CD4-positive, alpha-beta T cell treated with Interleukin-17A for 4 hours (primary cell): Measurements from ENCODE around the gene GPLD1.
"Not testable (repeated sequence)": the region's sequence is repeated elsewhere in the genome, so short reads cannot be mapped to it uniquely, and the experiment has no call there.

Source experiments
- DNase-seq: peaks from one replicate; pipeline ENCODE4 v3.0.0-alpha.2; 2020; ENCODE audit warnings: mixed read lengths

The GPLD1 gene

DNA sequence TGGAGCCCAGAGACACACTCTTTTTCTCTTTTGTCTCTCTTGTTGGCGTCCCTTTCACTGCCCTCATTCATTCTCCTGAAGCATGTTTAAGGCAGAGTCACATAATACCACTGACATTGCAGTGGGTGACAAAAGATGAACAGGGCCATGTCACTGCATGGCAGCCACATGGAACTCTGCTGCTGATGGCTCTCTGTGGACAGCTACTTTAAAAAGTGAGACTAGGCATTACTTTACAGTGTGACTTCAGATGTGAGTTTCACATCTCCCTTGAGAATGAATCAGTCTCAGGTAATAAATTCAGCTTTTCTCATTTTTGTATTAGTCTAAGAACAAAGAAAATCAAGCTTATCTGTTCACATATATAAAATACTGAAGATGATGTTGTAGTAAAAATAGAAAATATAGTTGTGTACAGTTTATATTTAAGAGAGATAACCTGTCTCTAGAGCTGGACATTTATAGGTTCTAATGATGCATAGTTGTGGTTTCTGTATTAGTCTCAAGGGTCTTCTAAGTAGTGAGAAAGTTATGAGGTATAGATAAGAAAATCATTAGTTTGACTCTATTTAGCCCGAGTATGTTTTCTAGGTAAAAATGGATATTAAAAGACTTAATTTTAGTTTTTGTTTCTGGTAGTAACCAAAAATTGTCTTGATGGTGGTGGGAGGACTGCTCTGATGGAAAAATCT, 80.5 kb downstream of the GPLD1 start:
- no peak for DNase-seq

GRCh38 chr6:24405262-24405661, 84.1 kb downstream of the GPLD1 start:
- no peak for DNase-seq

- DNase-seq = no peak
Measured at GRCh38 chr6:24403501-24403824, 85.9 kb downstream of the GPLD1 start.

DNA sequence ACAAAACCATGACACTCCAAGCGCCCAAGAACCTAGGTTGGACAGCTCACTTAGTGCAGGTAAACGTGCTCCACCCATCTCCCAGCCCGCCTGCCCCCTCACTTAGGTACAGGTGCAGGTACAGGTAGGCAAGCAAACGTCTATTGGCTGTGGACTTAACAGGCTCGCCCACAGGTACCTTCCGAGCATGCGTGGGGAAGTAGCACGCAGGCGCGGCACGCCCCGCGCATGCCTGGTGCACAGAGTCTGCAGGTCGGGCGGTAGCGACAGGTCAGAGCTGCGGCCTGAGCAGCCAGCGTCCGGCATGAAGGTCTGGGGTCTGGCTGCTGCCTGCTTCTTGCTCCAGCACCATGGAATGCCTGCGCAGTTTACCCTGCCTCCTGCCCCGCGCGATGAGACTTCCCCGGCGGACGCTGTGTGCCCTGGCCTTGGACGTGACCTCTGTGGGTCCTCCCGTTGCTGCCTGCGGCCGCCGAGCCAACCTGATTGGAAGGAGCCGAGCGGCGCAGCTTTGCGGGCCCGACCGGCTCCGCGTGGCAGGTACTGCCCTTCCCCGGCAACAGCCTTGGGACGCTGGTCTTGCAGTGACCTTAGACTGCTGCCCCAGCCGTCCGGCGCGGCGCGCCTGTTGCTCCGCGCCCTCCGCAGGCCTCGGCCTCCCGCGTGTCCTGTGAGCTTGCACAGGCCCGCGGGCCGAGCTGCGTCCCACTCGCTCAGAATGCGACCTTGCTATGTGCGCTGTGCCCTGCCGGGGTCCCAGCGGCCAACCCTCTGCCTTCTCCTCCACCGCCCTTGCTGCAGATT, 86.5 kb downstream of the GPLD1 start, which contains the start of gene MRS2:
TSS of gene MRS2 (plus strand) at position 240 of the 804 bp plus-strand sequence. CDS start at position 351, 111 bp downstream.
- peak; percentile 86 for DNase-seq

GRCh38 chr6:24401458-24401857, 87.9 kb downstream of the GPLD1 start:
- DNase-seq = no peak

GRCh38 chr6:24400045-24401039, 89.0 kb downstream of the GPLD1 start:
- not testable (repeated sequence) for DNase-seq

- DNase-seq = no peak
Measured at GRCh38 chr6:24397631-24398030, 91.7 kb downstream of the GPLD1 start.

DNA sequence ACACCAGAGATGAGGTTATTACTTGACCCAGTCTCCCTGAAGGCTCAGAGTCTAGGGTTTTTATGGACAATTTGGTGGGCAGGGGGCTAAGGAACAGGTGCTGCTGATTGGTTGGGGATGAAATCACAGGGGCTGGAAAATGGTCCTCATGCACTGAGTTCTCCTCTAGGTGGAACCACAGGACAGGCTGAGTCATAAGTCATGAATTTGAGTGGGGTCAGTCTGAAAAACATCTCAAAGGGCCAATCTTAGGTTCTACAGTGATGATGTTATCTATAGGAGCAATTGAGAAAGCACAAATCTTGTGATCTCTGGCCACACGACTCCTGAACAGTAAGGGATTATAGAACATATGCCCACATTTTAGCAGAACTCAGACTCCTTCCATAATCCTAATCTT, 92.6 kb downstream of the GPLD1 start:
- DNase-seq = no peak

DNA sequence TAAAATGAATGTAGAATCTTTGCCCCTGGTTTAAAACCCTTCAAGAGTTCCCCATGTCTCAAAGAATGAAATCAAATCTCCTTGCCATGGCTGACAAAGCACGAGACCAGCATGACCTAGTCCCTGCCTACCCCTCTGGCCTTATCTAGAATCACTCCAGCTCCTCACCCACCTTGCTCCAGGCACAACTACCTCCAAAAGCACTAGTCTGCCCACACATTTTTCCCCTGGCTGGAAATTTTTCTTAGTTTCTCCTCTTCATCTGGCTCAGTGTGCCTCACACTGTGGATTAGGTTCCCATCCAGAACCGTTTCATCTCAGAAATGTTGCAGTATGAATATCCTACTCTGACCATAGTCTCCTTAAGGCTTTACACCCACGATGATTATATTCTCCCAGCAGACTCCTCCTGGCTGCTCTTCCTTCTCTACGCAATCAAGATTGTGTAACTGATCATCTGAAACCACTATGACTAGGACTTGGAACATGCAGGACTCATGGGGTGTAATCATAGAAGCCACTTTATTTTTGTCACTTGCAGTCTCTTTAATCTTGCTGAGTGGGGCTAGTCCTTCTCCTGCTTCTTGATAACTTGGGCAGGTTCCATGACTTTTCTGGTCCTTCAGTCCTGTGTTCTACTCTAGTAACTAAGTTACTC, 94.5 kb downstream of the GPLD1 start:
- no peak for DNase-seq

DNA sequence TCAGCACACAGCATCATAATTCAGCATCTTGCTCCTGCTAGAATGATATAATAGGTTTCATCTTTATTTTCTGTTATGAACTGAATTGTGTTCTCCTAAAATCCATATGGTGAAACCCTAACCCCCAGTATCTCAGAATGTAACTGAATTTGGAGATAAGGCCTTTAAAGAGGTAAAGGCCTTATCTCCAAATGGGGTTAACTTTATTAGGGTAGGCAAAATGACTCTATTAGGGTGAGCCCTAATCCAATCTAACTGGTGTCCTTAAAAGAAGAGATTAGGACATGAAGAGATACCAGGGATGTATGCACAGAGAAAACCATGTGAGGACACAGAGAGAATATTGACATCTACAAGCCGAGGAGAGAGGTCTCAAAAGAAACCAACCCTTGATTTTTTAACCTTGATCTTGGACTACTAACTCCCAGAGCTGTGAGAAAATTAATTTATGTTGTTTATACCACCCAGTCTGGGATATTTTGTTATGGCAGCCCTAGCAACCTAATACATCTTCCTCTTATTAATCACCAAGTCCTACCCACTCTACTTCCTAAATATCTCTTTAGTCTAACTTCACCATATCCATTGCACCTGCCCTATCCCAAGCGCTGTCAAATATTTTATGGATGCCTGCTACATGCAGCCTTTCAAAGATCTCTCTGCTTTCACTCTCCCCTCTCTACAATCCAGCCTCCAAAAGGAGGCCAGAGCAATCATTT, 95.2 kb downstream of the GPLD1 start:
- no peak for DNase-seq

- no peak for DNase-seq
Measured at GRCh38 chr6:24391756-24392405, 97.5 kb downstream of the GPLD1 start.

DNA sequence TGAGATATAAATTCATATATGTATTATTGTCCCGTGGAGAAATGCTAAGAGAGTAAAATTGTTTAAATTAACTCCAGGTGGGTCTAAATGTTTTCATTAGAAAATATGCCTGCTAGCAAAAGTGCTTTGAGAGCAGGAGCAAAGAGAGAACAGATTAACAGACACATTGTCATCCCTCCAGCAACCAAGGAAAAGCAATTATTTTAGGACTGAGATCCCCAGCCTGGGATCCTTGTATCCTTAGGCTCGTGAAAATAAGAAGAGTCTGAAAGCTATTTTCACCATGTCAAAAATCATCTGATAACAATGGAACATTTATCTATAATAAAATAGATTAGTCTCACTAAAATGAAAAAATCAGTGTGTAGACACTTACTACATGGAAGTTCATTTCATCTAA, 98.2 kb downstream of the GPLD1 start:
- no peak for DNase-seq

DNA sequence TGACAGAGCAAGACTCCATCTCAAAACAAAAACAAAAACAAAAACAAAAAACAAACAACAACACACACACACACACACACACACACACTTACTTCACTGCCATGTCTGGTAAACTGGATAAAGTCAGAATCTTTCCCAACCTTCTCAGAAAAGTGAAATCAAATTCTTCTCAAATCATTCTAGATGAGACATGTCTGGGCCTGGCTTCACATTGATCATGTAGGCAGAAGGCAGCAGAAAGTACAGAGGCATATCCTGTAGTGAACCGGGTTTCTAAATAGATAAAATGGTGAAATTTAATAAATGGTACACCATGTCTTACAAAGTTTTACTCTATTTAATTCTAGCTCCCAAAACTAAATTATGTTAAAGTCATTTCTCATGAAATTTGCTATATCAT, 101.6 kb downstream of the GPLD1 start:
- DNase-seq = no peak

- no peak for DNase-seq
Measured at GRCh38 chr6:24385536-24386269, 103.7 kb downstream of the GPLD1 start.

- DNase-seq = not testable (repeated sequence)
Measured at GRCh38 chr6:24384369-24385130, 104.8 kb downstream of the GPLD1 start.

GRCh38 chr6:24382891-24383494, 106.4 kb downstream of the GPLD1 start:
- not testable (repeated sequence) for DNase-seq

GRCh38 chr6:24382220-24382540, 107.2 kb downstream of the GPLD1 start:
- DNase-seq = no peak

- DNase-seq = no peak
Measured at GRCh38 chr6:24381476-24382219, 107.7 kb downstream of the GPLD1 start.
